GM06990 (cell line): ENCODE measurements around the gene CPNE4.

Source experiments
- DNase-seq: peaks from one replicate; pipeline ENCODE4 v3.0.0-alpha.2; 2011; ENCODE audit not compliant: insufficient read length; ENCODE audit errors: extremely low read depth
- H3K27me3 ChIP-seq: replicated peaks from 2 replicates; pipeline ENCODE4 v1.6.0; 2011; ENCODE audit warnings: low read length; ENCODE audit not compliant: control insufficient read depth, insufficient read depth
- H3K36me3 ChIP-seq: 2 replicates; pipeline ENCODE4 v1.5.1; 2011; ENCODE audit warnings: low read length; ENCODE audit not compliant: control insufficient read depth, insufficient read depth
- H3K4me3 ChIP-seq: replicated peaks from 2 replicates; pipeline ENCODE4 v1.5.1; 2011; ENCODE audit warnings: low read depth, mild to moderate bottlenecking, control low read depth, low read length
- CTCF ChIP-seq: IDR thresholded peaks from 2 replicates; pipeline ENCODE4 v1.5.1; 2011; ENCODE audit warnings: low read length, control low read depth, mild to moderate bottlenecking, inconsistent platforms; ENCODE audit not compliant: insufficient read depth, poor library complexity, severe bottlenecking

CPNE4 gene

GRCh38 chr3:131960324-131960723 is 74.5 kb downstream of the CPNE4 start:
- Histone ChIP-seq H3K36me3 (no peaks in the 10 kb centered on the region), H3K27me3 (no peaks in the 10 kb centered on the region), H3K4me3 (no peak overlapping the region)
- no peak for TF ChIP-seq CTCF
- no peak for DNase-seq

GRCh38 chr3:131957980-131958379 is 76.8 kb downstream of the CPNE4 start:
- H3K27me3 ChIP-seq, result no peaks in the 10 kb centered on the region
- H3K4me3 ChIP-seq, result no peak overlapping the region
- no peak for DNase-seq
- TF ChIP-seq CTCF, result no peak
- no peaks in the 10 kb centered on the region for H3K36me3 ChIP-seq

GRCh38 chr3:131957511-131957910 is 77.3 kb downstream of the CPNE4 start:
- Histone ChIP-seq H3K36me3 (no peaks in the 10 kb centered on the region), H3K27me3 (no peaks in the 10 kb centered on the region), H3K4me3 (no peak overlapping the region)
- no peak for DNase-seq
- no peak for TF ChIP-seq CTCF

- TF ChIP-seq CTCF, result no peak
- DNase-seq, result no peak
- no peak overlapping the region for H3K4me3 ChIP-seq
- H3K36me3 ChIP-seq, result no peaks in the 10 kb centered on the region
- H3K27me3 ChIP-seq, result no peaks in the 10 kb centered on the region
Measured at GRCh38 chr3:131948806-131949205, 86.0 kb downstream of the CPNE4 start.

GRCh38 chr3:131944676-131945075 is 90.1 kb downstream of the CPNE4 start:
- DNase-seq, result no peak
- no peaks in the 10 kb centered on the region for H3K27me3 ChIP-seq
- H3K4me3 ChIP-seq, result no peak overlapping the region
- H3K36me3 ChIP-seq, result no peaks in the 10 kb centered on the region
- no peak for TF ChIP-seq CTCF

GRCh38 chr3:131933665-131934064 is 101.1 kb downstream of the CPNE4 start:
- no peak overlapping the region for H3K4me3 ChIP-seq
- TF ChIP-seq CTCF, result no peak
- H3K36me3 ChIP-seq, result no peaks in the 10 kb centered on the region
- DNase-seq, result no peak
- H3K27me3 ChIP-seq, result no peaks in the 10 kb centered on the region
